ENCODE results near the gene VGF. TPM values are rescaled to one million over a fixed set of nuclear protein-coding genes. Genes with fewer than 3 reads are reported as not detected.
"Not testable (repeated sequence)": the region's sequence is repeated elsewhere in the genome, so short reads cannot be mapped to it uniquely, and the experiment has no call there.

Gene VGF
- total RNA-seq, 2 experiments from 2014 or later, result 0.30 to 0.33 TPM

DNA sequence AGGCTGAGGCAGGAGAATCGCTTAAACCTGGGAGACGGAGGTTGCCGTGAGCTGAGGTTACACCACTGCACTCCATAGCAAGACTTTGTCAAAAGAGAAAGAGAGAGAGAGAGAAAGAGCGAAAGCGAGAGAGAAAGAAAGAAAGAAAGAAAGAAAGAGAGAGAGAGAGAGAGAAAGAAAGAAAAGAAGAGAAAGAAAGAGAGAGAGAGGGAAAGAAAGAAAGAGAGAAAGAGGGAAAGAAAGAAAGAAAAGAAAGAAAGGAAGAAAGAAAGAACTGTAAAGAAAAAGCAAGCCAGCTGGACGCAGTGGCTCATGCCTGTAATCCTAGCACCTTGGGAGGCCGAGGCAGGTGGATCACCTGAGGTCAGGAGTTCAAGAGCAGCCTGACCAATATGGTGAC is 52.2 kb downstream of the VGF start:
- H3K9me3 Mint-ChIP-seq; H3K27me3 Mint-ChIP-seq; H3K4me3 Mint-ChIP-seq; POLR2A ChIA-PET; H3K27ac Mint-ChIP-seq; H3K36me3 Mint-ChIP-seq (ENCODE audit: low read depth); DNase-seq; H3K4me1 Mint-ChIP-seq; CTCF ChIA-PET: not testable (repeated sequence)

Other genes with a start within 250 kb of the VGF start
- under 1 TPM in 1 of 2 experiments, not detected in 1; 0.20 TPM for gene MUC3A, start 216.0 kb downstream of the VGF start, total RNA-seq
- under 1 TPM in 1 of 2 experiments, not detected in 1; 0.50 TPM for gene MUC12, start 196.0 kb downstream of the VGF start, total RNA-seq
- gene MUC17, start 145.5 kb downstream of the VGF start, total RNA-seq, result not detected
- gene TRIM56, start 80.1 kb downstream of the VGF start, total RNA-seq, result 10 to 100 TPM; 72.6 to 72.7 TPM
- under 1 TPM; 0.23 to 0.28 TPM for gene SERPINE1, start 38.5 kb downstream of the VGF start, total RNA-seq
- 10 to 100 TPM; 46.7 to 50.0 TPM for gene AP1S1, start 11.1 kb downstream of the VGF start, total RNA-seq
- not detected for gene NAT16, start 14.7 kb upstream of the VGF start, total RNA-seq
- not detected for gene MOGAT3, start 35.5 kb upstream of the VGF start, total RNA-seq
- gene PLOD3, start 52.0 kb upstream of the VGF start, total RNA-seq, result 10 to 100 TPM; 63.3 to 66.6 TPM
- 10 to 100 TPM; 59.9 to 60.5 TPM for gene ZNHIT1, start 52.6 kb upstream of the VGF start, total RNA-seq
- gene CLDN15, start 72.2 kb upstream of the VGF start, total RNA-seq, result 10 to 100 TPM; 19.7 to 20.6 TPM
- 10 to 100 TPM; 94.5 to 97.6 TPM for gene FIS1, start 79.5 kb upstream of the VGF start, total RNA-seq
- 1 to 10 TPM; 5.5 to 6.6 TPM for gene IFT22, start 156.2 kb upstream of the VGF start, total RNA-seq
- gene COL26A1, start 197.3 kb upstream of the VGF start, total RNA-seq, result not detected

All from activated CD4-positive, alpha-beta memory T cell treated with anti-CD3 and anti-CD28 coated beads, Interleukin-2, amount 10 ng/mL, durations not matched to agents 7 days and 5 days (primary cell).